Loucy (cell line): Measurements from ENCODE around the gene NSFL1C.

Experiments
- H2AFZ ChIP-seq: fragments of 200-600 bp; sonication (generic); 2 replicates; pipeline ENCODE4 v1.6.0; 2016; ENCODE audit warnings: antibody characterized with exemption, mild to moderate bottlenecking, low read length, moderate library complexity
- H3F3A ChIP-seq: fragments of 200-600 bp; 2 replicates; pipeline ENCODE4 v1.6.0; 2016; ENCODE audit warnings: antibody characterized with exemption, low read depth, mild to moderate bottlenecking
- H3K27me3 ChIP-seq: fragments of 200-600 bp; sonication (generic); 2 replicates; pipeline ENCODE4 v1.6.1; 2014; ENCODE audit warnings: low read length, mild to moderate bottlenecking; ENCODE audit not compliant: insufficient read depth, poor library complexity, severe bottlenecking
- H3K36me3 ChIP-seq: fragments of 200-600 bp; sonication (generic); 2 replicates; pipeline ENCODE4 v1.6.1; 2016; ENCODE audit warnings: low read length; ENCODE audit not compliant: insufficient read depth
- H3K4me1 ChIP-seq: fragments of 200-600 bp; sonication (generic); 2 replicates; pipeline ENCODE4 v1.5.1; 2014; ENCODE audit warnings: low read length, mild to moderate bottlenecking; ENCODE audit not compliant: insufficient read depth, poor library complexity, severe bottlenecking
- H3K4me2 ChIP-seq: fragments of 200-600 bp; sonication (generic); 2 replicates; pipeline ENCODE4 v1.6.0; 2014; ENCODE audit warnings: antibody characterized with exemption, low read length, low read depth, mild to moderate bottlenecking; ENCODE audit not compliant: poor library complexity, severe bottlenecking
- H3K4me3 ChIP-seq: fragments of 200-600 bp; sonication (generic); 2 replicates; pipeline ENCODE4 v1.5.1; 2014; ENCODE audit warnings: low read length, mild to moderate bottlenecking, mixed read lengths; ENCODE audit not compliant: poor library complexity, severe bottlenecking
- H3K79me2 ChIP-seq: fragments of 200-600 bp; sonication (generic); 2 replicates; pipeline ENCODE4 v1.6.1; 2014; ENCODE audit warnings: low read length; ENCODE audit not compliant: insufficient read depth
- H3K9ac ChIP-seq: fragments of 200-600 bp; sonication (generic); 2 replicates; pipeline ENCODE4 v1.6.0; 2014; ENCODE audit warnings: mild to moderate bottlenecking, low read depth, low read length, moderate library complexity; ENCODE audit not compliant: poor library complexity, severe bottlenecking
- H3K9me2 ChIP-seq: fragments of 200-600 bp; sonication (generic); replicated peaks from 2 replicates; pipeline ENCODE4 v1.6.1; 2016; ENCODE audit warnings: low read depth, low read length, mixed read lengths
- H3K9me3 ChIP-seq: fragments of 200-600 bp; sonication (generic); 2 replicates; pipeline ENCODE4 v1.6.1; 2014; ENCODE audit warnings: mild to moderate bottlenecking, antibody characterized with exemption, low read length, low read depth; ENCODE audit not compliant: insufficient read depth
- H4K20me1 ChIP-seq: fragments of 200-600 bp; sonication (generic); 2 replicates; pipeline ENCODE4 v1.6.0; 2014; ENCODE audit warnings: antibody characterized with exemption, low read length, mild to moderate bottlenecking; ENCODE audit not compliant: insufficient read depth, poor library complexity, severe bottlenecking
- EZH2phosphoT487 ChIP-seq: fragments of 200-600 bp; IDR thresholded peaks from 2 replicates; pipeline ENCODE4 v1.6.1; 2018; ENCODE audit warnings: antibody characterized with exemption, mild to moderate bottlenecking, moderate library complexity, borderline replicate concordance
- TF ChIP-seq, protein P1 (sequence below): fragments of 200-600 bp; sonication (generic); conservative IDR thresholded peaks from 2 replicates; pipeline ENCODE4 v1.5.1; 2014; ENCODE audit warnings: mild to moderate bottlenecking, antibody characterized with exemption, low read length

NSFL1C gene

DNA sequence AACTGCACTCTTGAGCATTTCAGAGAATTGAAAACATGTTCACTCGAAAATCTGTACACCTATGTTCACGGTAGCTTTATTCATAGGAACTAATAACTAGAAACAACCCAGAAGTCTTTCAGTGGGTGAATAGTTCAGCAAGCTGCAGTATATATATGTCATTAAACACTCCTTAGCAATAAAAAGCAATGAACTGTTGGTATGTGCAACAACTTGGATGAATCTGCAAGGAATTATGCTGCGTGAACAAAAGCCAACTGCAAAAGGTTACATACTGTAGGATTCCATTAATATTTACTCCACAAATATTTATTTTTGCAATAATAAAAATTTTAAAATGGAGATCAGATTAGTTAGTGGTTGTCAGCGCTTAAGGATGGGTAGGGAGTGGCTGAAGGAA, 51.7 kb downstream of the NSFL1C start:
- Histone ChIP-seq H3K4me2 (no peak overlapping the region), H3K4me1 (no peaks in the 10 kb centered on the region), H2AFZ (no peak overlapping the region), H3F3A (no peaks in the 10 kb centered on the region), H3K4me3 (no peak overlapping the region), H3K36me3 (no peaks in the 10 kb centered on the region), H4K20me1 (no peaks in the 10 kb centered on the region), H3K79me2 (no peaks in the 10 kb centered on the region), H3K9me3 (no peaks in the 10 kb centered on the region), H3K9me2 (no peaks in the 10 kb centered on the region), H3K9ac (no peak overlapping the region), H3K27me3 (peaks cover 7% of the 10 kb centered on the region)
- TF ChIP-seq, protein P1, sequence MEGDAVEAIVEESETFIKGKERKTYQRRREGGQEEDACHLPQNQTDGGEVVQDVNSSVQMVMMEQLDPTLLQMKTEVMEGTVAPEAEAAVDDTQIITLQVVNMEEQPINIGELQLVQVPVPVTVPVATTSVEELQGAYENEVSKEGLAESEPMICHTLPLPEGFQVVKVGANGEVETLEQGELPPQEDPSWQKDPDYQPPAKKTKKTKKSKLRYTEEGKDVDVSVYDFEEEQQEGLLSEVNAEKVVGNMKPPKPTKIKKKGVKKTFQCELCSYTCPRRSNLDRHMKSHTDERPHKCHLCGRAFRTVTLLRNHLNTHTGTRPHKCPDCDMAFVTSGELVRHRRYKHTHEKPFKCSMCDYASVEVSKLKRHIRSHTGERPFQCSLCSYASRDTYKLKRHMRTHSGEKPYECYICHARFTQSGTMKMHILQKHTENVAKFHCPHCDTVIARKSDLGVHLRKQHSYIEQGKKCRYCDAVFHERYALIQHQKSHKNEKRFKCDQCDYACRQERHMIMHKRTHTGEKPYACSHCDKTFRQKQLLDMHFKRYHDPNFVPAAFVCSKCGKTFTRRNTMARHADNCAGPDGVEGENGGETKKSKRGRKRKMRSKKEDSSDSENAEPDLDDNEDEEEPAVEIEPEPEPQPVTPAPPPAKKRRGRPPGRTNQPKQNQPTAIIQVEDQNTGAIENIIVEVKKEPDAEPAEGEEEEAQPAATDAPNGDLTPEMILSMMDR = no peak
- no peak for TF ChIP-seq EZH2phosphoT487

DNA sequence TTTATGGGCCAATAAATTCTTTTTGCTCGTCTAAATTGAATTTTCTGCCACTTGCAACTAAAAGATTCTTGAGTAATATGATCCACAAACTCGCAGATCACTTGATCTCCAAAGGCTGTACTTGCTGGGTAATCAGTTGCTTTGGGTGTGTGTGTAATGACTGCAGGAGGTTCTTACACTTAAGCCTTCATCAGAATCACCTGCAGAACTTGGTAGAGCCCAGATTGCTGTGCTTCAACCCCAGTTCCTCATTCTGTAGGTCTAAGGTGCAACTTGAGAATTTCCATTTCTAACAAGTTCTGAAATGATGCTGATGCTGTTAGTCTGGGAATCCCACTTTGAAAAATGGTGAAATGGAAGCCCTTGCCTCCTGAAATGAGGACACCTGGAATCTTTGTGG, 60.8 kb downstream of the NSFL1C start:
- Histone ChIP-seq H3K27me3 (no peaks in the 10 kb centered on the region), H3K36me3 (no peaks in the 10 kb centered on the region)

DNA sequence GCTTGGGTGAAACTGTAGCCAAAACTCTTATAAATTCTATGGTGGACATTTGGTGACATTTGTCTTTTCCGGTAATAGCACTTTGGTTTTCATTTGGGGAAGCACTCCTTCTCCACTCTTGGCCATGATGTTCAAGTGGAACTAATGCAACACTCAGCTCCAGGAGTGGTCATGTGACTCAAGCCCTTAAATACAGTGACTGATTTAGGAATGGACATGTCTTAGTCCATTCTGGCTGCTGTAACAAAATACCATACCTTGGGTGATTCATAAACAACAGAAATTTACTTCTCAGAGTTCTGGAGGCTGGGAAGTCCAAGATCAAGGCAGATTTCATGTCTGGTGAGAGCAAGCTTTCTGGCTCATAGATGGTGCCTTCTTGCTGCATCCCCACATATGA, 63.0 kb downstream of the NSFL1C start:
- no peaks in the 10 kb centered on the region; the same call in 1 of the 2 replicates for H3K9me3 ChIP-seq
- H3F3A ChIP-seq = no peaks in the 10 kb centered on the region
- no peak overlapping the region for H3K4me3 ChIP-seq
- no peaks in the 10 kb centered on the region for H3K79me2 ChIP-seq
- H3K9ac ChIP-seq = no peak overlapping the region
- peaks cover 3% of the 10 kb centered on the region for H3K4me1 ChIP-seq
- H2AFZ ChIP-seq = no peak overlapping the region
- H4K20me1 ChIP-seq = no peaks in the 10 kb centered on the region
- H3K27me3 ChIP-seq = no peaks in the 10 kb centered on the region
- no peak for TF ChIP-seq EZH2phosphoT487
- TF ChIP-seq, protein P1 = no peak
- no peaks in the 10 kb centered on the region for H3K9me2 ChIP-seq
- H3K4me2 ChIP-seq = no peak overlapping the region
- H3K36me3 ChIP-seq = no peaks in the 10 kb centered on the region

More for the DNA sequence above, 60.8 kb downstream of the NSFL1C start:
- Histone ChIP-seq H3F3A (no peaks in the 10 kb centered on the region), H3K9me3 (no peaks in the 10 kb centered on the region; the same call in 1 of the 2 replicates), H3K79me2 (no peaks in the 10 kb centered on the region), H2AFZ (no peak overlapping the region), H3K4me2 (no peak overlapping the region), H3K9ac (no peak overlapping the region), H3K4me3 (no peak overlapping the region), H3K4me1 (peaks cover 3% of the 10 kb centered on the region), H3K9me2 (no peaks in the 10 kb centered on the region), H4K20me1 (no peaks in the 10 kb centered on the region)
- TF ChIP-seq, protein P1 = no peak
- TF ChIP-seq EZH2phosphoT487 = no peak
